Adipocyte (in vitro differentiated cells): ENCODE results near the gene TMEM115.
A peak's percentile ranks its signal among the peaks of the same experiment; 100 is the strongest.

Experiments used
- DNase-seq: peaks from one replicate; pipeline ENCODE4 v3.0.0-alpha.2; 2015; ENCODE audit warnings: low read depth
- H3K27me3 ChIP-seq: replicated peaks from 2 replicates; pipeline ENCODE4 v1.7.0; 2013; ENCODE audit warnings: mild to moderate bottlenecking, low read length, moderate library complexity; ENCODE audit not compliant: control insufficient read depth, insufficient read depth
- H3K36me3 ChIP-seq: 2 replicates; pipeline ENCODE4 v1.7.0; 2013; ENCODE audit warnings: low read length, mild to moderate bottlenecking, moderate library complexity; ENCODE audit not compliant: control insufficient read depth, insufficient read depth, severe bottlenecking
- H3K4me1 ChIP-seq: 2 replicates; pipeline ENCODE4 v1.7.0; 2013; ENCODE audit warnings: mild to moderate bottlenecking, low read length, moderate library complexity; ENCODE audit not compliant: control insufficient read depth, insufficient read depth
- H3K4me3 ChIP-seq: 2 replicates; pipeline ENCODE4 v1.7.0; 2013; ENCODE audit warnings: mild to moderate bottlenecking, low read length, moderate library complexity
- H3K9ac ChIP-seq: 2 replicates; pipeline ENCODE4 v1.7.0; 2013; ENCODE audit warnings: mild to moderate bottlenecking, low read length, moderate library complexity
- H3K9me3 ChIP-seq: 2 replicates; pipeline ENCODE4 v1.7.0; 2013; ENCODE audit warnings: mild to moderate bottlenecking, low read length, moderate library complexity; ENCODE audit not compliant: control insufficient read depth

TMEM115 gene

DNA sequence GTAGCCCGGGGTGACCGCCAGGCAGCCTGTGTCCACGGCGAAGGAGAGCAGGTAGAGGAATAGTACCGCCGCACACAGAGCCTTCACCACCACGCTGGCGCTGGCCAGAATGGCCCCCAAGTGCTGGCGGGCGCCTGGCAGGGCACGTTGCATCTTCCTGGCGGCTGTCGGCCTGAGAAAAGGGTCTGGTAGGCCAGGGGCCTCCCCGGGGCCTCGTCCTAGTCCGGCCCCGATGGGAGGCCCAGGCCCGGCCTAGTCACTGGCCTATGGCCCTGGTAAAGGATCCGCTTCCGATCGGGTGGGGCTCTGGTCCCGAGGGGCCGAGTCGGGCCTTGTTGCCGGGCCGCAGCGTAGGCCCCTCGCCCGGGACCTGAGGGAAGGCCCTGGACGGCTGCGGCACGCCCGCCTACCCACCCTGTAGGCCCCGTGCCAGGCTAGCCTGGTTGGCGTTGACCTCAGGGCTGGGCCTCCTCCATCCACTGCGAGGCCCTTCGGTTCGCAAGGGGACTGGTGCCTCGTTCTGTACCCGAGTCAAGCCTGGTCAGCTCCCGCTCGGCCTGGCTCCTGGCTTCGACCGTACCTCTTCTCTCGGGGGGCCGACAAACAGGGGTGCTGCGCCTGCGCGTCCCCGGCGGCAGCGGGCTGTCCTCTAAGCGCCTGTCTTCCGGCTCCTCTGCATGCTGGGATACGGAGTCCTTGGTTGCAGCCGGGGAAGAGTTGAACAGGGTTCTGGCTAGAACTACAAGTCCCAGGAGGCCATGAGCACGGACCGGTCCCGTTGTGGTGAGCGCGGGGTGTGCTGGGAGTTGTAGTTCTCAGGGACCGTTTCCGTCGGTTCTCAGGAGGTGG, at the start of gene TMEM115:
TSS of gene TMEM115 (minus strand) at position 611 of the 849 bp plus-strand sequence. CDS start at position 153, 458 bp downstream.
- peak within 1 kb of the TSS; percentile 93 for H3K4me3 ChIP-seq
- H3K9ac ChIP-seq = peak within 1 kb of the TSS; percentile 98
- peaks cover 31% of the 10 kb centered on the region for H3K4me1 ChIP-seq
- no peaks in the 10 kb centered on the region for H3K9me3 ChIP-seq
- peak; percentile 99 for DNase-seq
- no peaks in the 10 kb centered on the region for H3K27me3 ChIP-seq
- H3K36me3 ChIP-seq = peaks cover 13% of the 10 kb centered on the region

DNA sequence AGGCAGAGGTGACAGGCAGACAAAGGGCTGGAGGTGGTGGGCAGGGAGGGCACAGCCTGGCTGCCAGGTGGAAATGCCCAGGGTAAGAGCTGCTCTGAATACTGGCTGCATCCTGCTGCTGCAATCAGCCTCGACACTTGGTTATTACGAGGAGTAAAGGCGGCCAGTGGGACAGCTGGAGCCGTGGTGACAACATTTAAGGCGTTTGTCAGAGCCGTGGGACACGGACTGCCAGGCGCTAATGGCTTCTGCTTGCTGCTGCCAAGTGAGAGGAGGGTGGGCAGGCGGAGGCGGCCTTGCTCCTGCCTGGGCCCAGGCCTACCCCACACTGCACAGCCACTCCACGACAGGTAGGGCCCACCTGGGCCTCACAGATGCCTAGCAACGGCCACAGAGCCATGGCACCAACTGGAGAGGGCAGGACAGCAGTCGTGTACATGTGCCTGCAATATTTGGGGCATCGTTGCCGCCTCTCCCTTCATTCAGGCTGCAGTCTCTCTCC, 49.2 kb upstream of the TMEM115 start:
- Histone ChIP-seq H3K4me1 (no peaks in the 10 kb centered on the region), H3K4me3 (no peak overlapping the region), H3K27me3 (peaks cover 63% of the 10 kb centered on the region), H3K9ac (no peak overlapping the region), H3K36me3 (no peaks in the 10 kb centered on the region), H3K9me3 (no peaks in the 10 kb centered on the region)
- no peak for DNase-seq

- H3K27me3 ChIP-seq = peaks cover 53% of the 10 kb centered on the region
- H3K4me3 ChIP-seq = no peak overlapping the region
- no peak for DNase-seq
- no peaks in the 10 kb centered on the region for H3K36me3 ChIP-seq
- H3K9ac ChIP-seq = no peak overlapping the region
- no peaks in the 10 kb centered on the region for H3K9me3 ChIP-seq
- H3K4me1 ChIP-seq = peaks cover 6% of the 10 kb centered on the region
These were observed 47.2 kb upstream of the TMEM115 start for GRCh38 chr3:50406487-50406886.

DNA sequence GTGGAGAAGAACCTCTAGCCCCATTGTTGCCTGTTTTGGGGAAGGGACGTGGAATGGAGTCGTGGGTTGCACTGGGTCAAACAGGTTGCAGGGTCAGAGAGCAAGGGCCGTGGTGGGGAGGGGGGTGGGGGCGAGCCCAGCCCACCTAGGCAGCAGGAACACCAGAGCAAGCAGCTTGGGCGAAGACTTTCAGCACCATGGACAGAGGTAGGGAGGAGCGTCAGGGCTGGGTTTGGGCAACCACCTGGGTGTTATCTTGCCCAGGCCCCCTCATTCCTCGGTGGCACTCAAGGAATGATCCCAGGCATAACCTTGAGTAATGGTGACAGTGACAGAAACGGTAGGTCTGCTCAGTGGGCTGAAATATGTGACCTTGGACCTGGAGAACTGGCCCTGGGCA, 45.9 kb upstream of the TMEM115 start:
- Histone ChIP-seq H3K9ac (no peak overlapping the region), H3K4me1 (peaks cover 6% of the 10 kb centered on the region), H3K9me3 (no peaks in the 10 kb centered on the region), H3K36me3 (no peaks in the 10 kb centered on the region), H3K27me3 (peaks cover 41% of the 10 kb centered on the region), H3K4me3 (no peak overlapping the region)
- peak; percentile 54 for DNase-seq

DNA sequence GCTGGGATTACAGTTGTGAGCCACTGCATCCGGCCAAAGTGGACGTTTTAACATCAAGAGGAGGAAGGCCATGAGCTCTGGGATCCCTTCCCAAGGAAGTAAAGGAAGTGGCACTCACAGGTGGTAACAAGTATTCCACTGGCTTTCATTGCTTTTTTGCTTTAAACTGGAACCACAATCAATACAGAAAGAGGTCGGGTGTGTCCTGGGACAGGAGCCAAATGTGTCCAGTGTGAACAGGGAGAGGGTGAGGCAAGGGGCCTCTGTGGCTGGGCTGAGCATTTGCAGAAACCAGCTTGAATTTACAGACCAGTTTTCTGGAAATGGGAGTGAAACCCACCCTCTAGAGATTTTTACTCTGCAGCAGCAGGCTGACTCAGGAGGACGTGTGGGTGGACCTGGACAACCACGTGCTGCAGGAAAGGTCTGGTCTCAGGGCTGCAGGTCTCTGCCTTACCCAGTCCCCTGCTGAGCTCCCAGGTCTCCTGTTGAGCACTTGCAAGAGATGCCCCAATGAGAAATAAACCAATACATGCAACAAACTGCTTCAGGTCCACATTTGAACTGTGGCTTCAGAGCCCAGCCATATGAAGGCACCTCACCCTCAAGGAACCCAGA, 42.8 kb upstream of the TMEM115 start:
- Histone ChIP-seq H3K4me3 (no peak overlapping the region), H3K9me3 (no peaks in the 10 kb centered on the region), H3K9ac (no peak overlapping the region), H3K27me3 (peaks cover 33% of the 10 kb centered on the region), H3K4me1 (peaks cover 6% of the 10 kb centered on the region), H3K36me3 (no peaks in the 10 kb centered on the region)
- DNase-seq = no peak

DNA sequence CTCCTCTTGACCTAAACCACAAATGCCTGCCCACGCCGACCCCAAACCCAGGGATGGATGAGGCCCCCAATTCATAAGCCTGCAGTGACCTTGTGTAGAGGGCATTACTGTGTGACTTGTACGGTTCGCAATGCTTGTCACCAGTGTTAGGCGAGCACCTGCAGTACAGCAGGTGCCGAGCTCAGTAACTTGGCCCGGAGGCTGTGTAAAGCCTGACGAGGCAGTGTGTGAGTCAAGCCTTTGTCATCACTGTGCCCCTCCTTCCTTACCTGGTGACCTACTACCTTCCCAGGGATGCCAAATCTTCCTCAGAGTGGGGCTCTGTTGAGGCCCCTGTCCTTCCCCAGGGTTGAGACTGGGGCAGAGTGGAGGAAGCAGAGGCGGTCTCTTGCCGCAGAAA, 37.2 kb upstream of the TMEM115 start:
- H3K27me3 ChIP-seq = peaks cover 53% of the 10 kb centered on the region
- no peak overlapping the region for H3K9ac ChIP-seq
- no peak overlapping the region for H3K4me3 ChIP-seq

DNA sequence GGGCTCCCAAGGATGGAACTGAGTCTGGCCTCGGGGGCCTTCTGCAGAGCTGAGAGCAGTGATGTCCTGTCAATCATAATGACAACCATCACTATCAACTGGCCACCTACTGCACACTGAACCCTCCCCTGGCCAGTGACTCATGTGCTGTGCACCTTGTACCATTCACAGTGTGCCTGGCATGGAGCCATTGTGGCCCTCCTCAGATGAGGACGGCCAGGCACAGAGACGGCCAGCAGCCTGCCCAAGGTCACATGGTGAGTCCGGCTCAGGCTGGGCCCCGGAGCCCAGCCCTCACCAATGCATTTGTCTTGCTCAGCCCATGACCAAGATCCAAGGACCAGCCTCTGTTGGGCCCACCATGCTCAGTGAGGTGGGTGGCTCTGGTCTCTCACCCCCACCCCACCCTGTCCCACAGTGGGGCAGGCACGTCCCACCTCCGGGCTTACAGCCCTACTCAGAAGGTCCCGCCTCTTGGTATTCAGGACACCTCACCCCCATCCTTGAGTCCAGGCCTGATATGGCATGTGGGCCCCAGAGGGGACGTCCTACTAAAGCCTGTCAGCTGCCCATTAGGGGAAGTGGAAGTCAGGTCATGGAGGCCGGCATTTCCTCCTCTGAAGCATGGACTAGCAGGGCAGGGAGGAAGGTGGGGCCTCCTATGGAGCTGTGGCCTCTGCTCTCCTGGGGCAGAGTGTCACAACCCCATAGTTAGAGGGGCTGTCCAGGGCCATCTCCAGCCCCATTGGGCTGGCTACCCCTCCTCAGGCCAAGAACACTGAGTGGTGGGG, 35.9 kb upstream of the TMEM115 start:
- Histone ChIP-seq H3K9ac (no peak overlapping the region), H3K4me3 (no peak overlapping the region), H3K4me1 (no peaks in the 10 kb centered on the region), H3K9me3 (no peaks in the 10 kb centered on the region), H3K36me3 (no peaks in the 10 kb centered on the region), H3K27me3 (peaks cover 53% of the 10 kb centered on the region)
- DNase-seq = no peak

More for the DNA sequence above, 37.2 kb upstream of the TMEM115 start:
- Histone ChIP-seq H3K9me3 (no peaks in the 10 kb centered on the region), H3K36me3 (no peaks in the 10 kb centered on the region), H3K4me1 (no peaks in the 10 kb centered on the region)
- DNase-seq = no peak

DNA sequence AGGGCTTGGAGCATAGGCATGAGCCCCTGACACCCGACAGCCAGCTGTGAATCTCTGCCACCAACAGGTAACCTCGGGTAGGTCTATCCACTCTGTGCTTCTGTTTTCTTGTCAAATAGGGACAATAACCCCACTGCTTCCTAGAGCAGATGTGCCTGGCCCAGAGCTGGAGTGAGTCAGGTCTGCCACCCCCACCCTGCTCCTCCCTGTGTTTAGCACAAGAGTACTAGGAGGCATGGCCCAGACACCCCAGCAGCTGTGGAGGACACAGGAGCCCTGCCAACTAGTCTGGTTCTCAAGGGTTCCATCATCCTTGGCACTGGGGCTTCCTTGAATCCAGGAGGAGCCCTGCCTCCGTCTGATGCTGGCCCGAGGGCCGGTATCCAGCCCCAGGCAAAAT, 33.7 kb upstream of the TMEM115 start:
- Histone ChIP-seq H3K27me3 (peaks cover 44% of the 10 kb centered on the region), H3K9me3 (no peaks in the 10 kb centered on the region)

DNA sequence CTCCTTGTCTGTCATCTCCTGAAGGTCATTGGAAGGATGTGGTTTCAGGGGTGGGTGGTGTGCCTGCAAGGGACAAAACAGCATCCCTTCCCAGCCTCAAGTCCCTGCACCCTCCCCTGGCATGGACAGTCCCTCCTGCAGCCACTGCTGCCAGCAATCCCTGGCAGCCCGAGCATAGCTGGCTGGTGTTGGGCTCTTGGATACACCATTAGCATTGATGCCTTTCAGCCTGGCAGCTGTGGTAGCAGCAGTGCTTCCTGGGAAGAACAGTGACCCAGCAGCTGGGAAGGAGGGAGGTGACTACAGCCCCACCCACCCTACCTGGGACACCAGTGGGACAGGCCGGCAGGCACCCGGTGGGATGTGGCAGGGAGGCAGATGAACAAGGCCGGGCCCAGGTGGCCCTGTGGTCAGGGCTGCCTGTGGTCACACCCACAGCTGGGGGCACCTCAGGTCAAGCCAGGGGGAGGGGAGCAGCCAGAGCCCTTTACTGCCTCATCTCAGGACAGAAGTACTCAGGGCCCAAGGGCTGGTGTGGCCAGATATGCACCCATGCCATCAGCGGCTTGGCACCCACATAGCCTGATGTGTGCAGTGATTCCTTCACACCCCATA, 32.9 kb upstream of the TMEM115 start:
- H3K27me3 ChIP-seq = peaks cover 42% of the 10 kb centered on the region
- DNase-seq = no peak
- H3K36me3 ChIP-seq = no peaks in the 10 kb centered on the region
- no peak overlapping the region for H3K9ac ChIP-seq
- H3K4me3 ChIP-seq = no peak overlapping the region
- H3K4me1 ChIP-seq = no peaks in the 10 kb centered on the region
- H3K9me3 ChIP-seq = no peaks in the 10 kb centered on the region

More for the DNA sequence above, 33.7 kb upstream of the TMEM115 start:
- Histone ChIP-seq H3K9ac (no peak overlapping the region), H3K36me3 (no peaks in the 10 kb centered on the region), H3K4me1 (no peaks in the 10 kb centered on the region), H3K4me3 (no peak overlapping the region)
- no peak for DNase-seq

- DNase-seq = no peak
- Histone ChIP-seq H3K36me3 (no peaks in the 10 kb centered on the region), H3K9me3 (no peaks in the 10 kb centered on the region), H3K4me3 (no peak overlapping the region), H3K27me3 (peaks cover 48% of the 10 kb centered on the region), H3K4me1 (no peaks in the 10 kb centered on the region), H3K9ac (no peak overlapping the region)
These were observed 31.3 kb upstream of the TMEM115 start for GRCh38 chr3:50390508-50391224.
